Trophoblast cell (in vitro differentiated cells and primary cell): ENCODE measurements around the gene SRP9. TPM values are rescaled to one million over a fixed set of nuclear protein-coding genes. Genes with fewer than 3 reads are reported as not detected.

ENCODE experiments used
- DNase-seq, 2 donors: peaks; one replicate each; pipeline ENCODE4 v3.0.0-alpha.2; 2016
- H2AFZ ChIP-seq: 2 replicates; pipeline ENCODE4 v1.6.1; 2013; ENCODE audit warnings: low read length, moderate library complexity, mild to moderate bottlenecking; ENCODE audit not compliant: insufficient read depth, poor library complexity
- H2AK5ac ChIP-seq: 2 replicates; pipeline ENCODE4 v1.6.1; 2013; ENCODE audit warnings: mild to moderate bottlenecking, low read length
- H2BK120ac ChIP-seq: 2 replicates; pipeline ENCODE4 v1.6.1; 2013; ENCODE audit warnings: low read length, mild to moderate bottlenecking, moderate library complexity; ENCODE audit not compliant: insufficient read depth, poor library complexity
- H2BK12ac ChIP-seq: 2 replicates; pipeline ENCODE4 v1.6.1; 2013; ENCODE audit warnings: mild to moderate bottlenecking, low read length, moderate library complexity
- H2BK5ac ChIP-seq: 2 replicates; pipeline ENCODE4 v1.6.1; 2013; ENCODE audit warnings: low read length, low read depth, moderate library complexity, mild to moderate bottlenecking; ENCODE audit not compliant: poor library complexity
- H3K14ac ChIP-seq: 2 replicates; pipeline ENCODE4 v1.6.1; 2013; ENCODE audit warnings: mild to moderate bottlenecking, low read length
- H3K18ac ChIP-seq: 2 replicates; pipeline ENCODE4 v1.6.1; 2013; ENCODE audit warnings: mild to moderate bottlenecking, low read length
- H3K23ac ChIP-seq: 2 replicates; pipeline ENCODE4 v1.6.1; 2013; ENCODE audit warnings: low read length
- H3K27ac ChIP-seq: 2 replicates; pipeline ENCODE4 v1.5.1; 2013; ENCODE audit warnings: low read depth, mild to moderate bottlenecking, inconsistent platforms, low read length, moderate library complexity
- H3K27me3 ChIP-seq: 2 replicates; pipeline ENCODE4 v1.6.1; 2013; ENCODE audit warnings: inconsistent platforms, mild to moderate bottlenecking, low read length, moderate library complexity; ENCODE audit not compliant: insufficient read depth
- H3K36me3 ChIP-seq, 2 experiments: 1 replicate in 1 of 2; 2 replicates in 1 of 2; pipeline ENCODE4 v1.6.1; 2013; ENCODE audit warnings: low read length in 2 of 2, mild to moderate bottlenecking in 2 of 2, moderate library complexity in 1 of 2; ENCODE audit not compliant: insufficient read depth in 2 of 2, control insufficient read depth in 1 of 2
- H3K4ac ChIP-seq: 2 replicates; pipeline ENCODE4 v1.6.1; 2013; ENCODE audit warnings: low read depth, mild to moderate bottlenecking, low read length, moderate library complexity
- H3K4me1 ChIP-seq, 2 experiments: 1 replicate in 1 of 2; 2 replicates in 1 of 2; pipeline ENCODE4 v1.6.1; 2013; ENCODE audit warnings: low read length in 2 of 2, mild to moderate bottlenecking in 2 of 2, moderate library complexity in 1 of 2; ENCODE audit not compliant: insufficient read depth in 2 of 2, control insufficient read depth in 1 of 2
- H3K4me2 ChIP-seq: 2 replicates; pipeline ENCODE4 v1.6.1; 2013; ENCODE audit warnings: inconsistent platforms, mild to moderate bottlenecking, low read length, moderate library complexity
- H3K4me3 ChIP-seq: 2 replicates; pipeline ENCODE4 v1.5.1; 2013; ENCODE audit warnings: mild to moderate bottlenecking, low read depth, low read length, inconsistent platforms
- H3K79me1 ChIP-seq: one replicate; pipeline ENCODE4 v1.6.1; 2013; ENCODE audit warnings: low read length
- H3K79me2 ChIP-seq: 2 replicates; pipeline ENCODE4 v1.6.1; 2013; ENCODE audit warnings: low read length, mild to moderate bottlenecking; ENCODE audit not compliant: control insufficient read depth, insufficient read depth, poor library complexity
- H3K9ac ChIP-seq: 2 replicates; pipeline ENCODE4 v1.6.1; 2013; ENCODE audit warnings: mild to moderate bottlenecking, low read length
- H3K9me3 ChIP-seq: 2 replicates; pipeline ENCODE4 v1.6.1; 2013; ENCODE audit warnings: low read depth, mild to moderate bottlenecking, control low read depth, inconsistent platforms, low read length; ENCODE audit not compliant: insufficient read depth
- H4K12ac ChIP-seq: 2 replicates; pipeline ENCODE4 v1.6.1; 2013; ENCODE audit warnings: low read depth, mild to moderate bottlenecking, low read length, moderate library complexity
- H4K8ac ChIP-seq: 2 replicates; pipeline ENCODE4 v1.6.1; 2013; ENCODE audit warnings: low read depth, mild to moderate bottlenecking, low read length, moderate library complexity
- H4K91ac ChIP-seq: one replicate; pipeline ENCODE4 v1.6.1; 2013; ENCODE audit warnings: low read depth, mild to moderate bottlenecking, low read length, moderate library complexity
- WGBS: extraction: QIAGEN DNeasy Blood & Tissue Kit; methylation state at CpG from one replicate; pipeline ENCODE4 v1.1.7; 2013; ENCODE audit warnings: missing lambda C conversion rate; ENCODE audit not compliant: insufficient read length, insufficient coverage; ENCODE audit errors: extremely low coverage; 5-methylcytosine and 5-hydroxymethylcytosine counted together
- polyA plus RNA-seq: library from polyadenylated mRNA; stranded (reverse); fragments of 200-250 nt; gene quantifications from 2 replicates; pipeline ENCODE4 v1.2.3, GENCODE V29; 2013

The SRP9 gene, protein sequence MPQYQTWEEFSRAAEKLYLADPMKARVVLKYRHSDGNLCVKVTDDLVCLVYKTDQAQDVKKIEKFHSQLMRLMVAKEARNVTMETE
- 268 and 277 TPM in 2 replicates for polyA plus RNA-seq

DNA sequence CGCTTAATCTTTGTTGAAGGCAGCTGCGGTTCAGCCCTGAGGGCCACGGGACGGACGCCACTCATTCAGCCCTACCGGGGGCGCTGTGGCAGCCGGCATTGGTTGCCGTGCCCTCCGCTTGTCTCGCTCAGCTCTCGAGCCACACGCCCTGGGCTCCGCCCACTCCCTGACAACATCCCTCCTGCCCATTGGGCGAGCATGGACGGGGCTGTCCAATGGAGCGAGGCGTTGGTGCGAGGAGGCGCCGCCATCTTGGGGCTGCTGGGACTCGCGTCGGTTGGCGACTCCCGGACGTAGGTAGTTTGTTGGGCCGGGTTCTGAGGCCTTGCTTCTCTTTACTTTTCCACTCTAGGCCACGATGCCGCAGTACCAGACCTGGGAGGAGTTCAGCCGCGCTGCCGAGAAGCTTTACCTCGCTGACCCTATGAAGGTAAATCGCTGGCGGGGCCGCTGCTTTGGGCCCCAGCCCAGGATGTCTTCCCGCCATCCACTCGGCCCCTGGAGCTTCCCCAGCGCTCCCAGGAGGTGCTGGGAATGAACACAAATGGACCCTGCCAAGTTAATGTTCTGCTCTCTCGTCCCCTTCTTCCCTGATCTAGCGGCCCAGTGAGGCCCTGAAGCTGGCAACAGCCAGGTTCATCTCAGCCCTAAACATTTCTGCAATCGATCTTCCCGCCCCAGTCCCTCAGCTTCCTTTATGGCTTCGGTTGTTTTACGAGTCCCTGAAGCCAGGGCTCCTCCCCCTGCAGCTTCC is at the start of gene SRP9:
TSS of gene SRP9 (plus strand) at position 244 of the 754 bp plus-strand sequence. CDS start at position 359, 115 bp downstream.
- WGBS: no CpG with 5 or more reads among the region's 46 CpGs
- Histone ChIP-seq H3K4ac (peak within 1 kb of the TSS; percentile 93), H4K12ac (peak within 1 kb of the TSS; percentile 97)

DNA sequence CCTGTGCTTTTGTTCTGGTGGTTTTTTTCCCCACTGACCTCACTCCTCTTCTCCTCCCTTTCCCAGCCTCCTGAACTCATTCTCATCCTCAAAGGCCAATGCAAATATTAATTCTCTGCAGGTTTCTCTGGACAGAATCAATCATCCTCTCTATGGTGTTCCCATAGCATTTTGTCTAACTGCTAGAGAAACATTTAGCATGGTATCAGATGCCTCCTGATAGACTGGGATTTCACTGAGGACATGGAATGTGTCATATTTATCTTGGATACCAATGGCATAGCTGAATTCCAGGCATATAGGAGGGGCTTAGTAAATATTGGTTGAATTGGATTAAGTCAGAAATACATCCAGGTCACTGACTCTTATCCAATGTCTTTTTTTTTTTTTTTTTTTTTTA is 46.1 kb upstream of the SRP9 start:
- Histone ChIP-seq H3K4ac (no peak overlapping the region), H3K79me2 (no peaks in the 10 kb centered on the region), H3K4me2 (no peak overlapping the region), H2AFZ (no peak overlapping the region), H3K23ac (no peak overlapping the region), H4K12ac (no peak overlapping the region), H2BK5ac (no peak overlapping the region), H4K91ac (no peak overlapping the region), H3K9me3 (no peaks in the 10 kb centered on the region), H4K8ac (no peak overlapping the region), H3K18ac (no peak overlapping the region), H3K27ac (no peak overlapping the region), H3K27me3 (no peaks in the 10 kb centered on the region), H3K4me1 (peaks cover 11 to 13% of the 10 kb centered on the region in 2 experiments), H3K79me1 (no peaks in the 10 kb centered on the region), H3K36me3 (no peaks in the 10 kb centered on the region), H2AK5ac (no peak overlapping the region), H3K4me3 (no peak overlapping the region), H2BK120ac (no peak overlapping the region), H2BK12ac (no peak overlapping the region), H3K14ac (no peak overlapping the region), H3K9ac (no peak overlapping the region)
- no peak for DNase-seq

More for the DNA sequence above, at the start of gene SRP9:
- no peak within 1 kb of the TSS for H3K23ac ChIP-seq
- H2BK120ac ChIP-seq: peak within 1 kb of the TSS; percentile 60
- H3K4me2 ChIP-seq: peak within 1 kb of the TSS; percentile 85
- peak within 1 kb of the TSS; percentile 81 for H3K4me3 ChIP-seq
- H4K91ac ChIP-seq: peak within 1 kb of the TSS; percentile 85
- peak within 1 kb of the TSS; percentile 95 for H3K9ac ChIP-seq
- H3K14ac ChIP-seq: peak within 1 kb of the TSS; percentile 78
- no peaks in the 10 kb centered on the region for H3K27me3 ChIP-seq
- H3K27ac ChIP-seq: peak within 1 kb of the TSS; percentile 91
- H4K8ac ChIP-seq: peak within 1 kb of the TSS; percentile 88
- H3K9me3 ChIP-seq: no peaks in the 10 kb centered on the region
- H2AFZ ChIP-seq: peak within 1 kb of the TSS; percentile 47
- peaks cover 12% of the 10 kb centered on the region for H3K79me1 ChIP-seq
- H3K18ac ChIP-seq: peak within 1 kb of the TSS; percentile 68
- H2AK5ac ChIP-seq: peak within 1 kb of the TSS; percentile 20
- DNase-seq: peak; percentile 99 to 100
- H3K4me1 ChIP-seq: peaks cover 4 to 17% of the 10 kb centered on the region in 2 experiments
- peaks cover 13% of the 10 kb centered on the region for H3K79me2 ChIP-seq
- peak within 1 kb of the TSS; percentile 54 for H2BK5ac ChIP-seq
- H3K36me3 ChIP-seq: peaks cover 3 to 5% of the 10 kb centered on the region in 2 experiments
- no peak within 1 kb of the TSS for H2BK12ac ChIP-seq

DNA sequence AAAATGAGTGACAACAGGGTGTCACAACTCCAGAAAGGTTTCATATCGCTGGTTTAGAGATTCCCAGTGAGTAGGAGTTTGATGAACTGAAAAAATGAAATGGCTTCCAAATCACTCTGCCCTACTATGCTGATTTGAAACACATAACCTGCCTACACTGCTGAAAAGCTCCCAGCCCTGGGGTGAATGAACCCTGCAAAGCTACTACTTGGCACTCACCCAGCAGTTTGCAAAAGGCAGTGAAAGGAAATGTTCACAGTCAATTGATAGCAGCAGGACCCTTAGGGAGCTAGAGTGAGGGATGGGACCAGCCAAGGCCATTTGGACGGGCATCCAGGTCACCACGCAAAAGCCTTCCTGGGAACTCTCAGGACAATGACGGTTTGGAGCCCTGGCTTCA is 44.4 kb upstream of the SRP9 start:
- no peak overlapping the region for H2AFZ ChIP-seq
- no peak for DNase-seq
- no peak overlapping the region for H4K91ac ChIP-seq

DNA sequence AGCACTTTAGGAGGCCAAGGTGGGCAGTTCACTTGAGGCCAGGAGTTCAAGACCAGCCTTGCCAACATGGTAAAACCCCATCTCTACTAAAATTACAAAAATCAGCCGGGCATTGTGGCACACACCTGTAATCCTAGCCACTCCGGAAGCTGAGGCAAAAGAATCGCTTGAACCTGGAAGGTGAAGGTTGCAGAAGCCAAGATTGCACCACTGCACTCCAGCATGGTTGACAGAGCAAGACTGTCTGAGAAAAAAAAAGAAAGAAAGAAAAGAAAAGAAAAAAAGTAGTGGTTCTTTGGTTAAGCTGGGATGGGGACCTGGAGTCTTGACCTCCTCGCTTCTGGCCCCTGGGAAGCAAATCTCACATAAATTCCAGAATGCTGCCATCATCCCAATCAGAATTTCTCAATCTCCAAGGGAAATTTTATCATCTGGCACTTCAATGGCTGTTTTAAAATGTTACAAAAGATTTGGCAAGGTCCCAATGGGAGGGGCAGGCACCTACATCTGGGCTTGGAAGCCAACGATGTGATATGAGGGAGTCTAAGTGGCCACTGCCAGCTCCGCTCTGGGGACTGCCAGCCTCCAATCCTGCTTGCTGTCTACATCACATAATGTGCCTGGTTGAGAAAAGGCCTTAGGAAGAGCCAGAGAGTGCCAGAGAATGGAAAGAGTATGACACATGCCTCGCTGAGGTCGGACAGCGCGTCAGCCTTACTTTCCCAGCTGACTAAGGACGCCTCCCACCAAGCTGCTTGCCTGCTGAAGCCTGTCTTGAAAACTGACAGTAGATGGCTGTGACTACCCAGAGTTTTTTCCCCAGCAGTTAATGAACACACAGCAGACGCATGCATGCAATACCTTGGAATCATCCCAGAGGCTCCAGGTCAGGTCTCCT is 42.1 kb upstream of the SRP9 start:
- Histone ChIP-seq H2AFZ (no peak overlapping the region), H4K91ac (no peak overlapping the region), H3K36me3 (no peaks in the 10 kb centered on the region), H4K12ac (no peak overlapping the region), H3K79me2 (no peaks in the 10 kb centered on the region), H3K9me3 (peaks cover 2% of the 10 kb centered on the region), H3K9ac (no peak overlapping the region), H2BK120ac (no peak overlapping the region), H3K4me2 (no peak overlapping the region), H4K8ac (no peak overlapping the region), H3K27ac (no peak overlapping the region), H3K14ac (no peak overlapping the region), H3K4me3 (no peak overlapping the region), H2BK5ac (no peak overlapping the region), H3K27me3 (no peaks in the 10 kb centered on the region), H2BK12ac (peak overlapping the region; percentile 16), H2AK5ac (no peak overlapping the region), H3K79me1 (no peaks in the 10 kb centered on the region), H3K18ac (no peak overlapping the region), H3K4me1 (peaks cover 16 to 19% of the 10 kb centered on the region in 2 experiments), H3K23ac (no peak overlapping the region), H3K4ac (no peak overlapping the region)
- DNase-seq: peak in 1 of 2 donors; percentile 44
- no CpG with 5 or more reads among the region's 12 CpGs for WGBS

More for the DNA sequence above, 44.4 kb upstream of the SRP9 start:
- H3K27me3 ChIP-seq: no peaks in the 10 kb centered on the region
- no peaks in the 10 kb centered on the region for H3K79me2 ChIP-seq
- no peak overlapping the region for H2BK12ac ChIP-seq
- no peaks in the 10 kb centered on the region for H3K79me1 ChIP-seq
- no peak overlapping the region for H4K8ac ChIP-seq
- no peak overlapping the region for H3K9ac ChIP-seq
- no peak overlapping the region for H3K27ac ChIP-seq
- H3K18ac ChIP-seq: no peak overlapping the region
- no peak overlapping the region for H3K4me2 ChIP-seq
- H2BK120ac ChIP-seq: no peak overlapping the region
- no CpG with 5 or more reads among the region's 4 CpGs for WGBS
- H3K4me1 ChIP-seq: peaks cover 16 to 17% of the 10 kb centered on the region in 2 experiments
- H2BK5ac ChIP-seq: no peak overlapping the region
- H3K4ac ChIP-seq: no peak overlapping the region
- no peak overlapping the region for H3K23ac ChIP-seq
- no peaks in the 10 kb centered on the region for H3K9me3 ChIP-seq
- no peak overlapping the region for H3K4me3 ChIP-seq
- H3K14ac ChIP-seq: no peak overlapping the region
- no peaks in the 10 kb centered on the region for H3K36me3 ChIP-seq
- H2AK5ac ChIP-seq: no peak overlapping the region
- H4K12ac ChIP-seq: no peak overlapping the region
